ENCODE data around the gene PRSS50.

Gene PRSS50

DNA sequence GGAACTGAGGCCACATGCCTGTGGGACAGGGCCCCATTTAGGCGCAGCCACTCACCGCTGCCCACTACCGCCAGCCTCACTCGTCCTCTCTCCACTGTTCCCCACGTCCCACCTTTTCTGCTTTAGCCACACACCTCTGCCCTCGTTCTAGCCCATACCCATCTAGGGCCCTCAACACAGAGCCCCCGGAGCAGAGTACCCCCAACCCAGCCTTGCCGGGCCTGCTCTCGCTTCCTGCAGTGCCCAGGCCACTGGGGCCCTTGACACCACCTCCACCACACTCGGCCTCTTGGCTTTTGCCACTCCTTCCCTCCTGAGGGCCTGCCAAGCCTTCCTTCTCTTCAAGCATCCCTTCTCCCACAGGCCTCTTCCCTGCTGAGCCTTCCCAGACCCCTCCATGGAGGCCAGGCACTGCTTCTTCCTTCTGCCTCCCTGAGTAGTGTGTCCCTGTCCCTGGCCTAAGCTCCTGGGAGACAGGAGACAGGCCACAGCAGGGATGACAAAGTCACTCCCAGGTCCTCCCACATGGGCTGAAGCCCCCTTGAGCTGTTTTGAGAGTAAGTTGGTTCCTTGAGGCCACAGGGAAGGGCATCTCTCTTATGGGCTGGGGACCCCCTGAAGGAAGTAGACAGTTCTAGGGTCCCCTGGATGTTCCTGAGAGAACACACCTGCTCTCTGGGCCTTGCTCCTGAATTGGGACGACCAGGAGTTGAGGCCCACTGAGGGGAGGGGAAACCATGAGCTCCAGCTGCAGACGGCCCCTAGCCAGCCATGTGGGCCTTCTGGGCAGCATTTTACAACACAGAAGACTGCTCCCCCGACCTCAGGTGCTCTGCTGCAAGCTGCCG lies 4.4 kb downstream of the PRSS50 start:
- no peak for TF ChIP-seq CEBPB (IDR thresholded peaks at IDR 0.05)
- TF ChIP-seq, protein P1, sequence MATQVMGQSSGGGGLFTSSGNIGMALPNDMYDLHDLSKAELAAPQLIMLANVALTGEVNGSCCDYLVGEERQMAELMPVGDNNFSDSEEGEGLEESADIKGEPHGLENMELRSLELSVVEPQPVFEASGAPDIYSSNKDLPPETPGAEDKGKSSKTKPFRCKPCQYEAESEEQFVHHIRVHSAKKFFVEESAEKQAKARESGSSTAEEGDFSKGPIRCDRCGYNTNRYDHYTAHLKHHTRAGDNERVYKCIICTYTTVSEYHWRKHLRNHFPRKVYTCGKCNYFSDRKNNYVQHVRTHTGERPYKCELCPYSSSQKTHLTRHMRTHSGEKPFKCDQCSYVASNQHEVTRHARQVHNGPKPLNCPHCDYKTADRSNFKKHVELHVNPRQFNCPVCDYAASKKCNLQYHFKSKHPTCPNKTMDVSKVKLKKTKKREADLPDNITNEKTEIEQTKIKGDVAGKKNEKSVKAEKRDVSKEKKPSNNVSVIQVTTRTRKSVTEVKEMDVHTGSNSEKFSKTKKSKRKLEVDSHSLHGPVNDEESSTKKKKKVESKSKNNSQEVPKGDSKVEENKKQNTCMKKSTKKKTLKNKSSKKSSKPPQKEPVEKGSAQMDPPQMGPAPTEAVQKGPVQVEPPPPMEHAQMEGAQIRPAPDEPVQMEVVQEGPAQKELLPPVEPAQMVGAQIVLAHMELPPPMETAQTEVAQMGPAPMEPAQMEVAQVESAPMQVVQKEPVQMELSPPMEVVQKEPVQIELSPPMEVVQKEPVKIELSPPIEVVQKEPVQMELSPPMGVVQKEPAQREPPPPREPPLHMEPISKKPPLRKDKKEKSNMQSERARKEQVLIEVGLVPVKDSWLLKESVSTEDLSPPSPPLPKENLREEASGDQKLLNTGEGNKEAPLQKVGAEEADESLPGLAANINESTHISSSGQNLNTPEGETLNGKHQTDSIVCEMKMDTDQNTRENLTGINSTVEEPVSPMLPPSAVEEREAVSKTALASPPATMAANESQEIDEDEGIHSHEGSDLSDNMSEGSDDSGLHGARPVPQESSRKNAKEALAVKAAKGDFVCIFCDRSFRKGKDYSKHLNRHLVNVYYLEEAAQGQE (IDR thresholded peaks at IDR 0.05; ENCODE audit: low read depth): no peak
- TF ChIP-seq CREB1 (IDR thresholded peaks at IDR 0.05; ENCODE audit: low read depth): no peak
- TF ChIP-seq TCF12 (IDR thresholded peaks at IDR 0.05; ENCODE audit: low read depth): no peak
- TF ChIP-seq TAF1 (IDR thresholded peaks at IDR 0.05; ENCODE audit: low read depth): no peak
- TF ChIP-seq TEAD4 (IDR thresholded peaks at IDR 0.05): no peak
- TF ChIP-seq EGR1 (IDR thresholded peaks at IDR 0.05): no peak
- no peak for TF ChIP-seq EP300 (IDR thresholded peaks at IDR 0.05; ENCODE audit: borderline replicate concordance)
- no peak for TF ChIP-seq RAD21 (IDR thresholded peaks at IDR 0.05; ENCODE audit: low read depth)

DNA sequence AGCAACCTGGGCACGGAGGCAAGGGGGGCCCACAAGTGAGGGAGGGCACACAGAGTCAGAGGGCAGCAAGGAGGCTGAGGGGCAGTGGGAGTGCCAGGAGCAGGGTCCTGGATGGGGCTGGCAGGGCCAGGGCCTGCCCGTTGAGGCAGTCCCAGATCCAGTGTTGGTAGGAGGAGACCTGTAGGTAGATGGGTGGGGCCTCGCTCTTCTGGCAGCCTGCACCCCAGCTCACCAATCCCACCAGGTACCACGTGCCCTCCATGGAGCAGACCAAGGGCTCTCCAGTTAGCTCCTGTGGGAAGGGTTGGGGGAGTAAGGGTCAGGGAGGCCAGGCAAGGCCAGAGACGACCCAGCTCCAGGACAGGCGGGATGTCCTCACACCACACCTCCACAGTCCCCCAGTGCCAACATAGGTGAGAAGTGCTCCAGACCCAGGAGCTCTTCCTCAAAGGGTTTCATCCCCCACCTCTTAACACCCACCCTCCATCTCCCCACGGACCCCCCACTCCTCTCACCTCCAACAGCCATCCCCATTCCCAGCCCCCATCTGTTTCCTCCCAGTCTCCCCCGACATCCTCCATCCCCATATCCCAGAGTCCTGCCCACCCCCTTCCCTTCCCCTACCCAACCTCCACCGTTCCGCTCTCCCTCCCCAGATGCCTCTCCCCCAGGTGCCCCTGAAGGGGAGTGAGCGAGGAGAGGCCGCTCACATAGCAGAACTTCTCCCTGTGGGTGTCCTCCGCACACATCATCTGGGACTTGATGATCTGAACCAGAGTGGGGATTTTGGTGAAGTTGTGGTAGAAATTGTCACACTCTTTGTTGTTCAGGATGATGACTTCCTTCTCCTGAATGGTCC lies 5.2 kb downstream of the PRSS50 start:
- no peak for TF ChIP-seq RAD21 (IDR thresholded peaks at IDR 0.05; ENCODE audit: low read depth)

DNA sequence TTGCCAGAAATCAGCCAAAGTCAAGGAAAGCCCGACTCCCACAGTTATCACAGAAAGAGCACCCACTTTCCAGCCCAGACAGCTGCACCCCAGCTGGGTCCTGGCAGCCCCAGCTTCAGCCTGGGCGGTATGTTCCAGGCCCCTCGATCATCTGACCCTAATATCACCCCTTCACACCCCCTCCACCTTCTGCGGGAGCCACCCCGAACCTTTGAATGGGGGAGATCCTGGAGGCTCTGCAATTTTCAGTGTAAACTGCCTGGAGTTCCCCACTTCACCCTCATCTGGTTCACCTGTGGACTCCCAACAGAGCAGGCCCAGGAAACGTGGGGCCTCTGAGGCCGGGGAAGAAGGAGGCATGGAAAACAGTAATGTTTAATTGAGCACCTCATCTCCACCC lies 5.9 kb downstream of the PRSS50 start:
- TF ChIP-seq YY1 (IDR thresholded peaks at IDR 0.05; ENCODE audit: low read depth): no peak

DNA sequence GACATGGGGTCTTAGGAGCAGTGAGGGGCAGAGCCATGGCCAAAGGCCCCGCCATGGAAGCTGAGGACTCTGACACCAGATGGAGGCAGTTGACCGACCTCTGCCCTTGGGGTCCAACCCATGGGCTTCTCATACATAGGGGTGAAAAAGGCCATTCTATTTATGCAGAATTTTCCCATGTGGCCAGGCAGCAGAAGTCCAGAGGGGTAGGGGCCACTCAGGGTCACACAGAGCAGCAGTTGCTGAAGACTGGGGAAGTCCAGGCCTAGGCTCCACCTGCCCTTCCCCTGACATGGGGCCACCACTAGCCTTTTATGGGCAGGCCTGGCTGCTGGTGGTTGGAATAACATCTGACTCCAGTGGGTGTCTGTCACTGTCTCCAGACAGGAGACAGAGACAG lies 6.4 kb downstream of the PRSS50 start:
- TF ChIP-seq TCF12 (IDR thresholded peaks at IDR 0.05; ENCODE audit: low read depth) (no peak), EP300 (IDR thresholded peaks at IDR 0.05; ENCODE audit: borderline replicate concordance) (no peak), YY1 (IDR thresholded peaks at IDR 0.05; ENCODE audit: low read depth) (no peak), ZBTB7A (IDR thresholded peaks at IDR 0.05; ENCODE audit: low read depth) (no peak)

DNA sequence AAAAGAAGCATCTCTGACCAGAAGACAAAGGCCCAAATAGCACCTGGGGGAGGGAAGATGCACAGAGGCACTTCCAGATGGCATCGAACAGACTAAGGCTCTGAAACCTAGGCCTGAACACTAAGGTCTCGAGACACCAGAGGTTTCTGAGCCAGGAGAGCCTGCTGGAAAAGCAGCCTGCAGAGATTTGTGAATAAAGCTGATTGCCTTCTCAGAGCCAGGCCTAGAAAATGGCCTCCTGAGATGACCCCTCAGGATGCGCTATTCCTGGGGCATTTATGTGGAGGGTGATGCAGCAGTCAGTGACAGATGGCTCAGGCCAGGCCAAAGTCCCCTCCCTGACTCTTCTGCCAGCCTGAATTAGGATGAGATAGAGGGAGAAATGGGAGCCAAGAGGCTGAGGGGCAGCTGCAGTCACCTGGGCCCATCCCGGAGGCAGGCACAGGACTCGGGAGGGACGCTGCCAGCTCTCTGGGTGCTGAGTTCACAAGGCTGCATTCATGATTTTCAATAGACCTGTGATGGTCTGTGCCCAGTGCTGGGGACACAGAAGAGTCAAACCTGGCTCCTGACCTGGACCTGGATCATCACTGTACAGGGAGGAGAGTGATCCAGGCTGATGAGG lies 6.9 kb downstream of the PRSS50 start:
- no peak for TF ChIP-seq TEAD4 (IDR thresholded peaks at IDR 0.05)
- no peak for TF ChIP-seq YY1 (IDR thresholded peaks at IDR 0.05; ENCODE audit: low read depth)
- no peak for TF ChIP-seq EP300 (IDR thresholded peaks at IDR 0.05; ENCODE audit: borderline replicate concordance)
- TF ChIP-seq, protein P2, sequence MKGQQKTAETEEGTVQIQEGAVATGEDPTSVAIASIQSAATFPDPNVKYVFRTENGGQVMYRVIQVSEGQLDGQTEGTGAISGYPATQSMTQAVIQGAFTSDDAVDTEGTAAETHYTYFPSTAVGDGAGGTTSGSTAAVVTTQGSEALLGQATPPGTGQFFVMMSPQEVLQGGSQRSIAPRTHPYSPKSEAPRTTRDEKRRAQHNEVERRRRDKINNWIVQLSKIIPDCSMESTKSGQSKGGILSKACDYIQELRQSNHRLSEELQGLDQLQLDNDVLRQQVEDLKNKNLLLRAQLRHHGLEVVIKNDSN (IDR thresholded peaks at IDR 0.05): no peak
- TF ChIP-seq EGR1 (IDR thresholded peaks at IDR 0.05): no peak
- no peak for TF ChIP-seq FOXM1 (IDR thresholded peaks at IDR 0.05; ENCODE audit: borderline replicate concordance, low read depth)
- TF ChIP-seq, protein P1 (IDR thresholded peaks at IDR 0.05; ENCODE audit: low read depth): no peak
- no peak for TF ChIP-seq RAD21 (IDR thresholded peaks at IDR 0.05; ENCODE audit: low read depth)
- no peak for TF ChIP-seq CEBPB (IDR thresholded peaks at IDR 0.05)
- TF ChIP-seq, protein P3, sequence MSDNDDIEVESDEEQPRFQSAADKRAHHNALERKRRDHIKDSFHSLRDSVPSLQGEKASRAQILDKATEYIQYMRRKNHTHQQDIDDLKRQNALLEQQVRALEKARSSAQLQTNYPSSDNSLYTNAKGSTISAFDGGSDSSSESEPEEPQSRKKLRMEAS (IDR thresholded peaks at IDR 0.05): no peak
- no peak for TF ChIP-seq ZBTB7A (IDR thresholded peaks at IDR 0.05; ENCODE audit: low read depth)

DNA sequence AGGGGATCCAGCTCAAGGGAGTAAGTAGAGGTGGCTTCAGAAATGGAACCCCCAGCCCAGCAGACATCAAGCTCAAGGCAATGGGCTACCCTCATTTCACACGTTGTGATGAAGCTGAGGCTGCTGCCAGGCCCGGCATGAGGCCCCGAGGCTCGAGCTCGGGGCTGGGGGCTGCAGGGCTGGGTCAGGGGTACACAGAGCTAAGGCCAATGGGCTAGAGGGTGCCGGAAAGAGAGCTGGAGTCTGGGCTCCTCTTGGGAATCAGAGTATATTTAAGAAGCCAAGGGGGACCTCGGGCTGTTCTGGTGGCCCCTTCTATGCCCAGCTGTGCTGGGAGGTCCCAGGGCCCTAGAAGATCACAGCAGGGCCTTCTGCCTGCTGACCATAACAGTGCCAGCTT lies 7.4 kb downstream of the PRSS50 start:
- TF ChIP-seq EGR1 (IDR thresholded peaks at IDR 0.05) (no peak), TAF1 (IDR thresholded peaks at IDR 0.05; ENCODE audit: low read depth) (no peak), NFIC (IDR thresholded peaks at IDR 0.05) (no peak), FOXM1 (IDR thresholded peaks at IDR 0.05; ENCODE audit: borderline replicate concordance, low read depth) (no peak), TCF12 (IDR thresholded peaks at IDR 0.05; ENCODE audit: low read depth) (no peak), RAD21 (IDR thresholded peaks at IDR 0.05; ENCODE audit: low read depth) (no peak), ZBTB7A (IDR thresholded peaks at IDR 0.05; ENCODE audit: low read depth) (no peak), CEBPB (IDR thresholded peaks at IDR 0.05) (no peak), EP300 (IDR thresholded peaks at IDR 0.05; ENCODE audit: borderline replicate concordance) (no peak), YY1 (IDR thresholded peaks at IDR 0.05; ENCODE audit: low read depth) (no peak), TEAD4 (IDR thresholded peaks at IDR 0.05) (no peak), CREB1 (IDR thresholded peaks at IDR 0.05; ENCODE audit: low read depth) (no peak)
- TF ChIP-seq, protein P3 (IDR thresholded peaks at IDR 0.05): no peak
- TF ChIP-seq, protein P1 (IDR thresholded peaks at IDR 0.05; ENCODE audit: low read depth): no peak
- TF ChIP-seq, protein P2 (IDR thresholded peaks at IDR 0.05): no peak

Data from Ishikawa (cell line).